HG03025 (cell line): ENCODE data around the gene DDAH2.
"Not testable (repeated sequence)": the region's sequence is repeated elsewhere in the genome, so short reads cannot be mapped to it uniquely, and the experiment has no call there.

Experiments used
- ATAC-seq: cut with Tn5 transposase; IDR thresholded peaks from one replicate; pipeline ENCODE4 v1.9.1; 2021; ENCODE audit warnings: mild to moderate bottlenecking, moderate library complexity; ENCODE audit not compliant: unreplicated experiment, low FRiP score

DDAH2 gene

DNA sequence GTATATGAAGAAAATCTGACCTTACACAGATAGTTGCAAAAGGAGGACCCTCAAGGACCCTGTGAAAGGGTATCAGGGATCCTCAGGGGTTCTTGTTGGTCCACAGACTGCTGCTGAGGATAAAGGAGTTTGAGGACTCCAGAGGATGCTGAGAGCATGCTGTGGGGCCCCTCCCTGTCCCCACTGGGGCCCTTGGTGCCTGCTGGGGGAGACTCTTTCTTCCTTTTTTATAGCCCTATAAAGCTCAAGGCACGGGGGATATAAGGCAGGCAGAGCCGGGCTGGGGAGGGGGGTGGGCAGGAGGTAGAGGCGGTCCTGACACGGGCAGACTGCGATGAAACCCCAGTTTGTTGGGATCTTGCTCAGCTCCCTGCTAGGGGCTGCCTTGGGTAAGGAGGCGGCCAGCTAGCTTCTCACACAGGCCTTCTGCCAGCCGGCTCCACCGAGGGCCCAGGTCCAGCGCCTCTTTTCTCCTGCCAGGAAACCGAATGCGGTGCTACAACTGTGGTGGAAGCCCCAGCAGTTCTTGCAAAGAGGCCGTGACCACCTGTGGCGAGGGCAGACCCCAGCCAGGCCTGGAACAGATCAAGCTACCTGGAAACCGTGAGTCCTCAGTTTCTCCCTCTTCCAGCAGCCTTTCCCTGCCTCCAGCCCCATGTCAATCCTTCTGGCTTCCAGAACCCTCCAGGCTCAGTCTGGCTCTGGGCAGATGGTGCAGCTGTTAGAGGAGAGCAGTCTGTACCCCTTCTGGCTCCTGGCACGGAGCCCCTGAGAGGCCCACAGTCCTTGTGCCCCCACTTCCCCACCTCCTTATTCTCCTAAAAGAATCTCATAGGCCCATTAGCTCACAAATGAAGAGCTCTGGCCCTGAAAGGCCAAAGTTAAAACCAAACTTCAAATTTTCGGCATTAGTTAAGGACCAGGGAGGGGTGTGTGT is 13.8 kb downstream of the DDAH2 start, which contains the start of gene LY6G6D:
Gene LY6G6D (plus strand): TSS at position 327 of the 937 bp plus-strand sequence. CDS start 8 bp downstream, at position 335.
- no peak for ATAC-seq

DNA sequence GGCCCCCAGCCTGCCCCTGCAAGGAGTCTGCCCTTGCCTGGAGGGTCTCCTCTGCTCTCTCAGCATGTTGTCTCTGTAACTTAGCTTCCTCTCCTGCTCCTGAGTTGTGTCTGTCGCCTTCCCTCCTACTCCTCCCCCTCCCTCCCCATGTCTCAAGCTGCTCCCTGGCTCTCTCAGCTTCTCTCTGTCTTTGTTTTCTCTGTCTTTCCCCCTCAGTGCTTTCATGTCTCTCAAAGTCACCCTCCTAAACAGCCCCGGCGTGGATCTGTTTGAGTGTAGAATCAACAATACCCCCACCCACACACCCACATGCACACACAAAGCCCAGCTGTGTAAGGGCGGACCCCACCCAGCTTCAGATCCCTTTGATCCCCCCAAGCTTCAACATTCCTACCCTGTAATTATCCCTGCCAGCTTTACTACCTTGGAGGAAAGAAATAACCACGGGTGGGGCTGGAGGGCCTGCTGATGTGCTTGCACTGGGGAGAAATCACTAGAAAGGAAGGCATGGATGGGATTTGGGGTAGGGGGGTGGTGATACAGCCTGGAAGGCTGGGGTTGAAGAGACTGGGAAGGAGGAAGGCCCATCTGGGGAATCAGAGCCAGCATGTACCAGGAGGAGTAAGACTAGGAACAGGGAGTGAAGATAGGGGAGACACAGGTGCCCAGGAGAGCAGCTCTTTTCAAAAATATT is 15.0 kb downstream of the DDAH2 start:
- no peak for ATAC-seq

DNA sequence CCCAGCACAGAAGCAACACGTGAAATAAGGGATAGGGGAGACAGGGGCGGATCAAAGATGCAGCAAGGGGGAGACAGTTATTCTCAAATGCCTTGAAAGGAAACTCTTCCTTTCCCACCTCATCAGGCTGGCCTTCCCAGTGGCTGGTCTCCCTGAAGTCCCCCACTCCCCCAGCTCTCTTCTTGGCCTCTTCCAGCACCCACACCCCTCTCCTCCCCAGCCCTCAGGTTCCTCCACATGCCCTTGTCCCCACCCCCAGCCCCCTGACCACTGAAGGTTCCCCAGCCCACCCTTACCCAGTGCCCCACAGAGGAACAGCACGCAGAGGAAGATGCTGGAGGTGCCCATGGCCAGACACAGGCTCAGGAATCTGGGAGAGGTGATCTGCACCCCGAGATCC is 15.6 kb downstream of the DDAH2 start:
- ATAC-seq: no peak

DNA sequence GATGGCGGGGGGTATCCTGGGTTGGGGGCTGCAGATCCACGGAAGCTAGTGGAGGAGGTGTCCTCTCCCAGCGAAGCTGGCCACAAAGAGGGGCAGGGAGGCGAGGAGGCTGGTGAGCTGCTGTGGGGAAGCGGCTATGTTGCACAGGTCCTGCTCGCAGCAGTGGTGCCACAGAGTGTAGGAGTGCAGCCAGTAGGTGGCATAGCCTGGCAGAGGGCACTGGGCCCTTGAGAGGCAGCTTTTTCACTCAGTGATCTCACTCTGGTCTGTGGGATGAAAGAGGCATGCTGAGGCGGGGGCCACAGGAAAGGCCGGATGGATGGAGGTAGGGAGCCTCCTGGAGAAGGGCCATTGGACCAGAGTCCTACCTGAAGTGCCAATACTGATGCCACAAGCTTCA is 16.8 kb downstream of the DDAH2 start:
- ATAC-seq: no peak

DNA sequence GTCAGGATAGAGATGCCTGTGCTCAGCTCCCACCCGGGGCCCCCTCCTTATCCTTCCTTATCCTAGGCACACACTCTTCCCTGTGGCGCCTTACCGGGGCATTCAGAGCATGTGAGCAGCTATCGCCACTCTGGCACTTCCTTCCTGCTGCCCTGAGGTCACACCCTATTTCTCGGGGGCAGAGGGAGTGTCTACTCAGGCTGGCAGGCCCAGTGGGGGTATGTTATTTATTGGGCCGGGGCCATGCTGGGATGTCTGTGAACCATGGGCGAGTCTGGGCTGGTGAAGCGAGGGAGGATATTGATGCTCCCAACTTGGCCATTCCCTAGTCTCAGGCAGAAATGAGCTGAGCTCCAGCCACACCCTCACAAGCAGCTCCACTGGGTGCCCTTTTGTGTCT is 17.9 kb downstream of the DDAH2 start:
- no peak for ATAC-seq

DNA sequence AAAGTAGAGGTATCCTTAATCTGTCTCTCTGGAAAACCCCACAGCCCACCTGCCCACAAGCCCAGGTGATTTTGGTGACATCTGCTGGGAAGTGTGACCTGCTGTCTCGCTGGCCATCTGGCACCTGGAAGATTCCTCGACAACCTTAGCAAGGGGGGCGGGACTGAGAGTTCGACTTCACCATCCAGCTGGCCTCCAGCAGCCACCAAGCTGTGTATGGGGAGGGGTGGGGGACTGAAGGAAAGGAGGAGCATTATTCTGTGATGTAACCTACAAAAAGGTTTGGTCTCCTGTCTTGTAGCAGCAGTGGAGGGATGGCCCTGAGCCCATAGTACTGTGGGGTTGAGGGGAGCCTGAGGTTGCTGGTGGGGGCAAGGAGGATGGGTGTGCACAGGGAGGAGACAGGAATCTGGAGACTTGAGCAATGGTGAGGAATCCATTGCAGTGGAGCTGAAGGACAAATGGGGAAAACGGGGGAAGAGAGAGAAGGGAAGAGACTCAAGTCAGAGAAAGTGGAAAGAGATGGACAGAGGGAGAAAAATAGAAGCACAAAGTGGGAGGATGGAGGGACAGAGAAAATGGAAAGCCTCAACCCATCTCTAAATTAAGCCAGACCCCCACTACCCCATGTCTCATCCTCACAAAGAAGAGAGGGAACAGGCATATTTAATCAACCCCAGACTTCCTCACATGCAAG is 18.4 kb downstream of the DDAH2 start:
- ATAC-seq: no peak

DNA sequence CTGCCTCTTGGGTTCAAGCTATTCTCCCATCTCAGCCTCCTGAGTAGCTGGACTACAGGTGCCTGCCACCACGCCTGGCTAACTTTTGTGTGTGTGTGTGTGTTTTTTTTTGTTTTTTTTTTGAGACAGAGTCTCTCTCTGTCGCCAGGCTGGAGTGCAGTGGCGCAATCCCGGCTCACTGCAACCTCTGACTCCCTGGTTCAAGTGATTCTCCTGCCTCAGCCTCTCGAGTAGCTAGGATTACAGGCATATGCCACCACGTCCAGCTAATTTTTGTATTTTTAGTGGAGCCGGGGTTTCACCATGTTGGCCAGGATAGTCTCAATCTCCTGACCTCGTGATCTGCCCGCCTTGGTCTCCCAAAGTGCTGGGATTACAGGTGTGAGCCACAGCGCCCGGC is 19.9 kb downstream of the DDAH2 start:
- ATAC-seq: not testable (repeated sequence)

DNA sequence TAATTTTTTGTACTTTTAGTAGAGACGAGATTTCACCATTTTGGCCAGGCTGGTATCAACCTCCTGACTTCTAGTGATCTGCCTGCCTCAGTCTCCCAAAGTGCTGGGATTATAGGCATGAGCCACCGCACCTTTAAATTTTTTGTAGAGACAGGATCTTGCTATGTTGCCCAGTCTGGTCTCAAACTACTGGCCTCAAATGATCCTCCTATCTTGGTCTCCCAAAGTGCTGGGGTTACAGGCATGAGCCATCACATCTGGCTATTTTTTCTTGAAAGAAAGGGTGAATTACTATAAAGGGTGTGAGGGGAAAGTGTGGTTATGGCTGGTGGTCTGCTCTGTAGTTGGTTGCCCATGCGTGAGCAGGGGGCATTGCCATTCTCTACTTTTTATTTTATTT is 20.9 kb downstream of the DDAH2 start:
- ATAC-seq: no peak

DNA sequence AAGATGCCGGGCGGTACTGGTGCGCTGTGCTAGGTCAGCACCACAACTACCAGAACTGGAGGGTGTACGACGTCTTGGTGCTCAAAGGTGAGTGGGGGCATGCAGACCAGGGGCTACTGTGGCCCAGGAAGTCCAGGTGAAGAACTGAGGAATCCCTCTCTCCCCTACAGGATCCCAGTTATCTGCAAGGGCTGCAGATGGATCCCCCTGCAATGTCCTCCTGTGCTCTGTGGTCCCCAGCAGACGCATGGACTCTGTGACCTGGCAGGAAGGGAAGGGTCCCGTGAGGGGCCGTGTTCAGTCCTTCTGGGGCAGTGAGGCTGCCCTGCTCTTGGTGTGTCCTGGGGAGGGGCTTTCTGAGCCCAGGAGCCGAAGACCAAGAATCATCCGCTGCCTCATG is 21.4 kb downstream of the DDAH2 start:
- no peak for ATAC-seq

DNA sequence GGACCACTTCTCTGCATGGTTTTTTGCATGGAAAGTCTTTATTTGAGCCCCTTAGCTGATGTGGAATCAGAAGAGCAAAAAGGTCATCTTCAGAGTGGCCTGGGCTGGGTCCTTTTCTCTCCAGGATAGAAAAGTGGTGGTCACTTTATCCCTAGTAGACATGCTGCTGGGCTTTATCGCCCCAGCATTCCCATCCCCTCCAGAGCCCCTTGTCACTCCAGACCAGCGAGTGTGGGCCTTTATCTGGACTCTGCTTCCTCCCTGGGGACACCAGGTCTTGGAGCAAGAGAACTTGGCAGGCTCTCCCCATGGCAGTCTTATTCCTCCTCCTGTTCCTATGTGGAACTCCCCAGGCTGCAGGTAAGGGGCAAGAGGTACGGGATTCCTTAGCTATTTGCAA is 22.5 kb downstream of the DDAH2 start, which contains the start of gene LY6G6F:
Gene LY6G6F (plus strand): TSS at position 268 of the 400 bp plus-strand sequence. CDS start 41 bp downstream, at position 309.
- no peak for ATAC-seq

DNA sequence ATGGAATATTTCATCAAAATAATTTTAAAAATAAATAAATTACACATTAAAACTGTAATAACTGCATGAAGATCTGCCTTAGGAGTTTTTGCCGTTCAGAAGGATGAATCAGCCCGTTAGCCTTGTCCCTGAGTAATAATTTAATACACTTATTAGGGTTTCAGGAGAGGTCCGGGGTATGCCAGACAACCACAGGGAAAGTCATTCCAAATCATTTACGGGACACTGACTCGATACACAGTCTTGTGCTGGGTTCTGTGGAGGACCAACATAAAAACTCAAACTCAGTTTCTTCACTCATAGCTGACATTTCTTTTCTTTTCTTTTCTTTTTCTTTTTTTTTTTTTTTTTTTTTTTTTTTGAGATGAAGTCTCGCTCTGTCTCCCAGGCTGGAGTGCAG is 23.2 kb downstream of the DDAH2 start:
- ATAC-seq: no peak

DNA sequence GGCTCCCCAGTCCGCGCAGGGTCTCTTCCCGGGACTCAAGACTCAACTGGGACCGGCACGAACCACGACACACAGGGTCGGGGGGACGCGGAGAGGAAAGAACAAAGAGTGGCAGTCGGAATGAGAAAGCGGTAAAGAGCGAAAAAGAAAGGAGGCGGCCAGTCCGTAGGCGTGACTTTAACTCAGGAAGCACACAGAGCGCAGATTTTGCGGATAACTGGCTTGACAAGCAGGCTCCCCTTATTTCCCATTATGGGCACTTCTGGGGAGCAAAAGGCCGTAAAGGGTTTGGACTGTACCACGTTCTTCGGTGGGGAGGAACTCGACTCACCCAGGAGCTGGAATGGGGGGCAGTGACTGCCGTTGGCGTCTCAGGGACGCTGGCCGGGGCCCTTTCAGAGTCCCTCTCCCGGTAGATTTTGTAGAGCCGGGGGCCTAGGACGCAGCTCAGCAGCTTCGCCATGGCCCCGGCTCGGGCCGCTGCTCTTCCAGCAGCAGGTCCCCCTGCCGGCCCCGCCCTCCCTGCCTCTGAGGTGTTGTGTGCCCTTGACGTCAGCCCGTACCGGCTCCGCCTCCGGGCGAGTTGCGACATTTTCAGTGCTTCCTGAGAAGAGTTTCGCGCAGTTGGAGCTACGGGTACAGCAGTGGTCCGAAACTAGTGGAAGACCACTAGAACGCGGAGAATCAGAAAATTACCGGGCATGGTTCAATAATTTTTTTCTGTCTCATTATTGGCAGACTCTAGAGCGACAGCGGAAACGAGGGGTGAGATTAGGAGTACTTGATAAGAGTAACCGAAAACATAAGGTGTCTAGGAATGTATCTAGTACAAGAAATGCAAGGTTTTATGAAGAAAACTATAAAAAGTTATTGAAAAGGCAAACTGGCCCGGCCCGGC is 26.0 kb downstream of the DDAH2 start, which contains the start of gene ABHD16A:
Gene ABHD16A (minus strand): TSS at position 506 of the 898 bp plus-strand sequence. CDS start 43 bp downstream, at position 463.
- ATAC-seq: peak; percentile 71

DNA sequence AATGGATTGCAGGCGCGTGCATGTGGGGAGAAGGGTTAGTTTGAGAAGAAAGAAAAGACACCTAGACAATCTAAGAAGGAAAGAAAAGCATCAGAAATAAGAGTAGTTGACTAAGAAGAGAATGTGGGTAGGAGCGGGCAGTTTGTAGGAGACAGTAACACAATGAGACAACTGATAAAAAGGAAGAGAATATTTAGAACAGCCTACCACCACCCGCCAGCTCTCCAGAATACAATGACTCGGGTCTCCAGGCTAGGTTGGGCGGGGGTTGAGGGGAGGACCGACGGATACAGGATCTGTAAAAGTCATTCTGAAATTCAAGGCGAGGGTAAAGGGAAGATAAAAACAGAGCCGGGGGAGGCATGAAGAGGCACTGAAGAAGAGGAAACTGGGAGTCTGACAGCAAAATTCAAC is 26.7 kb downstream of the DDAH2 start:
- ATAC-seq: no peak

DNA sequence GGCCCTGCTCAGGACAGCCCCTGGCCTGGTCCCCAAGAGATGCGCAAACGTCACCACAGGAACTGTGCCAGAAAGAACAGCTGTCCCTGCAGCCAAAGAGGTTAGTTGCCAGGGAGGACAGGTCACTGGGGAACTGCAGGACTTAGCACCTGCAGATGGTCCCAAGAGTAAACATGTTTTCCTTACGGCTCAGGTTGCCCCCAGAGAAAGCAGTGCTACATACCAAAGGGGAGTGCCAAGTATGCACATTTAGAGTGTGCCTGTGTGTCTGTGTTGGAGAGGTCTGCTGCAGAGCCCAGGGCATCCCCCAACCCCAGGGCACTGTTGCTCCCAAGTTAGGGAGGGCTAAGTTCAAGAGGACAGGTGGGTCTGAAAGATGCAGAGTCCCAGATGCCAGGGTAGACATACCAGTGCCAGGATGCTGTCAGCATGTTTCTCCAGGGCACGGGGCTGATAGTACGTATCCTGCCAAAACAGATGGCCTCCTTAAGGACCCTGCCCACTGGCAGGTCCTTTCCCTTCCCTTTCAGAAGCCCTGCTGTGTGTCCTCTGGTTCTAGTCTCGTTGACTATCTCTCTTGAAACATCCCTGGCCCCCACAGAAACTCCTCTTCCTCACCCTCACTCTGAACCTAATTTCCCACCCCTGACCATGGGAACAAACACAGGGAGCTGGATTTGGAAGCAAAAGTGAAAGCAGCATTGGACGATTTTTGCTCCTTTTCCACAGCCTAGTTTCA is 27.3 kb downstream of the DDAH2 start:
- no peak for ATAC-seq

DNA sequence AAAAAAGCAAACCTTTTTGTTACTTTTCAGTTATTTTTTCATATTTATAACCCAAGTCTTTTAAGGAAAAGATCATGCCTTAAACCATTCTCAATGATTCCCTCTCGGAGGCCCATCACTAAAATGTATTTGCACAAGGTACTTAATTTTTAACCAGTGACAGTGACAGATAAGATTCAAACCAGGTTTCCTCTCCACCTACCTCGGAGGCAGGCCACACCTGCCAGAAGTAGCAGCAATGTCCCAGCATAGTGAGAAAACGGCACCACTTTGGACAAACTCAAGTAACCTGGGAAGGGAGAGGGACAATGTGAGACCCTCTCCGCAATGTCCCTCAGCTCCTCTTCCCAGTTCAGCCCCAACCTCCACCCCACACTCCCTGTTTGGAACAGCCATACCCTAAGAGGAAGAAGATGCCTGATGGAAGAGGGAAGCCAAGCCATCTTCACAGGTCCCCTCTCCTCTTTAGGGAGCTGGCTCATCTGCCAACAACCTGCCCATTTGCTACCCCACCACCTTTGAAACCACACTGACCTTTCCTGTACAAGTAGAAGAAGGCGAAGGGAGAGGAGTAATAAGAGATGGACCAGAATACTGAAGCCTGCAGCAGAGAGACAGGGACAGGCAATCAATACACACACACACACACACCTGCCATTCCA is 28.2 kb downstream of the DDAH2 start:
- no peak for ATAC-seq

DNA sequence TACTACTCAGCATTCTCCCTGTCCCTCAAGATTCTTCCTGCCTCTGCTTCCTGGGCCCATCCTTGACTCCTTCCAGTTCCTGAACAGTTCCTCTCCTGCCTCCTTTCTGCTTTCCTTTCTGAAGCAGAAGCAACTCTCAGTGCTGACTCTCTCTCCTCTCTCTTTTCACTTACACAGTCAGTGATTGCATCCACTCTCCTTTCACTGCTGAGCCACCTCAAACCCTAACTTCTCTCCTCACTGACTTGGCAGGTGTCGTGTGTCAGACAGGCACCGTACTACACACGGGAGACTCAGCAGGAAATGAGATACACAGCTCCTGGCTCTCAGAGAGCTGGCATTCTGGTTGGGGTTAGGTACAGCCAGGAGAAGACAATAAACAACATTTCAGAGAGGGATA is 31.5 kb downstream of the DDAH2 start:
- no peak for ATAC-seq

DNA sequence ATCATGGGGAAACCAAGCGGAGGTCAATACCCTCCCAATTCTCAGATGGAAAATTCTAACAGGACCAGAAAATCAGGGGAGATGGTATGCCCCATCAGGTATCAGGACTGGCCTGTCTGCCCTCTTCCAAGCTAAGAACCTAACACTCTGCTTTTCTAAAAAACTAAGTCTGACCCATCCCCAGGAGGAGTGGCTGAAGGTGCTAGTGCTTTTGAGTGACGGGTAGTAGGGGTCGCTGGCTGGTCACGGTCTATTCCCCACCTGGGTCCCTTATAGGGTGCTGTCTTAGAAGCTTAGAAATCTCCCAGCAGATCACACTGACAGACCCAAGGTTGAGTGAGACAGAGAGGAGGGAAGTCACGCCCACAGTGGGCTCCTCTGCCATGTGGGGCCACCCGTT is 35.6 kb downstream of the DDAH2 start:
- ATAC-seq: no peak

DNA sequence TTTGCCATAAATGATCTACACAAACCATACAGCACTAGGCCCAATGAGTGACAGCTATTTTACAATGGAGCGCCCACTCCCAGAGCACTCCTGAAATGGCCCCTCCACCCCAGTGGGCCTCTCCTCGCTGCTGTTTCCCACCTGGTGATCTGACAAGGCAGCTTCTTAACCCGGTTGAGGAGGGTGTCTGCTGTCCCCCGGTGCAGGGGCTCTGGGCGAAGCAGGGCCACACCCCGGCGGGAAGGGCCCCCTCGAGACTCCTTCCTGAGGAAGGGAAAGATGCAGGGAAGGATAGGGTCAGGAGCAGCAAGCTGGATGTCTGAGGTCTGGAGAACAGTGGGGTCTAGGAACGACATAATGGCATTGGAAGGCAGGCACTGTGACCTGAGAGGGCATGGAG is 36.2 kb downstream of the DDAH2 start:
- ATAC-seq: no peak

DNA sequence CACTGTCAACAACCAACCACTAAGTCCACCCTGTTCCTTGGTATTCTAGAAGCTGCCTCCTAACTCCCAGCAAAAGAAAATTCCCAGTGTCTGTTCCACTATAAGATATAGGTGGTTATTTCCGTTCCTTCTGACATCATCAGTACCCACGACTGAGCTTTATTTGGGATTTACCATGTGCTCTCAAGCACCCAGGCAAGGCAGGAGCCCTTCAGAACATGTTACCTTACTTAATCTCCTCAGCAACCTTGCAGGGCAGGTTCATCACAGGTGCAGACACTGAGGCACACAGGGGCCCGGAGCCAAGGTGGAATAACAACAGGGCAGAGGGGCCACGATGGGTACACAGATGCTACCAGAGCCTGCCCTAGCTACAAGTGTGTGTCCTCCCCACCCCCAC is 36.7 kb downstream of the DDAH2 start:
- ATAC-seq: no peak
